ENCODE results near the gene FOXO3. TPM values are rescaled to one million over a fixed set of nuclear protein-coding genes. Genes with fewer than 3 reads are reported as not detected.
A peak's percentile ranks its signal among the peaks of the same experiment; 100 is the strongest.

FOXO3 gene
- total RNA-seq, 4 donors from 2014 or later = 146 to 200 (median 166) TPM

- WGBS, 2 donors = 80% methylated on average over 6 of the region's 6 CpGs
- H3K27ac ChIP-seq = peak overlapping the region in 2 of 4 donors; percentile 60 to 67
These were observed 74.9 kb downstream of the FOXO3 start for GRCh38 chr6:108635505-108636226.

GRCh38 chr6:108637963-108638362 is 77.2 kb downstream of the FOXO3 start:
- no peak for DNase-seq (ENCODE audit: low spot score in 2 of 2)
- H3K36me3 ChIP-seq = peaks cover 0 to 11% (median 0%) of the 10 kb centered on the region in 3 donors
- TF ChIP-seq CTCF (IDR thresholded peaks at IDR 0.05) (no peak), POLR2A (IDR thresholded peaks at IDR 0.05) (no peak), EP300 (IDR thresholded peaks at IDR 0.05) (no peak)
- no peaks in the 10 kb centered on the region for H3K9me3 ChIP-seq
- peak overlapping the region in 1 of 4 donors; percentile 47 for H3K27ac ChIP-seq
- WGBS, 2 donors = 93 to 97% methylated on average over 1 of the region's 1 CpG
- peaks cover 0 to 85% (median 34%) of the 10 kb centered on the region in 4 donors for H3K4me1 ChIP-seq
- H3K27me3 ChIP-seq = no peaks in the 10 kb centered on the region
- no peak overlapping the region for H3K4me3 ChIP-seq

More at GRCh38 chr6:108635505-108636226, 74.9 kb downstream of the FOXO3 start:
- H3K4me1 ChIP-seq = peaks cover 0 to 85% (median 52%) of the 10 kb centered on the region in 4 donors
- no peaks in the 10 kb centered on the region for H3K9me3 ChIP-seq
- TF ChIP-seq CTCF (IDR thresholded peaks at IDR 0.05) (no peak), POLR2A (IDR thresholded peaks at IDR 0.05) (no peak), EP300 (IDR thresholded peaks at IDR 0.05) (no peak)
- no peak for DNase-seq (ENCODE audit: low spot score in 2 of 2)
- no peak overlapping the region for H3K4me3 ChIP-seq
- H3K36me3 ChIP-seq = peaks cover 0 to 11% (median 0%) of the 10 kb centered on the region in 3 donors
- H3K27me3 ChIP-seq = no peaks in the 10 kb centered on the region

GRCh38 chr6:108638993-108639392 is 78.3 kb downstream of the FOXO3 start:
- DNase-seq (ENCODE audit: low spot score in 2 of 2) = no peak
- Histone ChIP-seq H3K9me3 (no peaks in the 10 kb centered on the region), H3K36me3 (peaks cover 0 to 11% (median 0%) of the 10 kb centered on the region in 3 donors), H3K27ac (no peak overlapping the region), H3K4me3 (no peak overlapping the region), H3K4me1 (peaks cover 0 to 85% (median 32%) of the 10 kb centered on the region in 4 donors), H3K27me3 (no peaks in the 10 kb centered on the region)
- WGBS, 2 donors = 88 to 94% methylated on average over 2 of the region's 2 CpGs
- TF ChIP-seq CTCF (IDR thresholded peaks at IDR 0.05) (no peak), EP300 (IDR thresholded peaks at IDR 0.05) (no peak), POLR2A (IDR thresholded peaks at IDR 0.05) (no peak)

GRCh38 chr6:108640104-108640503 is 79.4 kb downstream of the FOXO3 start:
- Histone ChIP-seq H3K9me3 (no peaks in the 10 kb centered on the region), H3K27ac (no peak overlapping the region), H3K4me3 (no peak overlapping the region), H3K27me3 (no peaks in the 10 kb centered on the region), H3K4me1 (peaks cover 0 to 85% (median 36%) of the 10 kb centered on the region in 4 donors), H3K36me3 (peaks cover 0 to 11% (median 0%) of the 10 kb centered on the region in 3 donors)
- DNase-seq (ENCODE audit: low spot score in 2 of 2) = no peak
- WGBS, 2 donors = 63 to 68% methylated on average over 2 of the region's 2 CpGs
- no peak for TF ChIP-seq POLR2A (IDR thresholded peaks at IDR 0.05)
- TF ChIP-seq EP300 (IDR thresholded peaks at IDR 0.05) = no peak
- TF ChIP-seq CTCF (IDR thresholded peaks at IDR 0.05) = no peak

- no peak for DNase-seq (ENCODE audit: low spot score in 2 of 2)
- Histone ChIP-seq H3K27ac (peak overlapping the region in 1 of 4 donors; percentile 44), H3K36me3 (peaks cover 0 to 14% (median 0%) of the 10 kb centered on the region in 3 donors), H3K27me3 (no peaks in the 10 kb centered on the region), H3K9me3 (no peaks in the 10 kb centered on the region), H3K4me3 (no peak overlapping the region), H3K4me1 (peaks cover 0 to 84% (median 34%) of the 10 kb centered on the region in 4 donors)
- WGBS, 2 donors = 87 to 91% methylated on average over 1 of the region's 1 CpG
- no peak for TF ChIP-seq POLR2A (IDR thresholded peaks at IDR 0.05)
- TF ChIP-seq EP300 (IDR thresholded peaks at IDR 0.05) = no peak
- no peak for TF ChIP-seq CTCF (IDR thresholded peaks at IDR 0.05)
These were observed 82.5 kb downstream of the FOXO3 start for GRCh38 chr6:108643184-108643583.
